ENCODE data around the gene BAZ2B.

GRCh38 chr2:159542101-159542500 lies 74.2 kb downstream of the BAZ2B start:
- TF ChIP-seq POLR2AphosphoS5 (IDR thresholded peaks at IDR 0.05; ENCODE audit: control insufficient read depth, insufficient read depth, low read depth, low read length) (no peak), ETV6 (IDR thresholded peaks at IDR 0.05; ENCODE audit: borderline replicate concordance in 1 of 2, low read depth in 2 of 2, low read length in 1 of 2) (no peak), ETV6 (CRISPR knock-in tag; IDR thresholded peaks at IDR 0.05; ENCODE audit: borderline replicate concordance) (no peak), POLR2A (conservative IDR thresholded peaks at IDR 0.05) (no peak), ZNF324 (CRISPR knock-in tag; IDR thresholded peaks at IDR 0.05) (no peak), ELF1 (tag; IDR thresholded peaks at IDR 0.05) (no peak), NR3C1 (CRISPR knock-in tag; IDR thresholded peaks at IDR 0.05) (no peak), NFXL1 (CRISPR knock-in tag; IDR thresholded peaks at IDR 0.05) (no peak), JUND (IDR thresholded peaks at IDR 0.05; ENCODE audit: borderline replicate concordance, low read depth, low read length) (no peak), JUND (tag; IDR thresholded peaks at IDR 0.05; ENCODE audit: borderline replicate concordance, low read depth, low read length) (no peak), SIN3A (IDR thresholded peaks at IDR 0.05; ENCODE audit: borderline replicate concordance in 2 of 2, control insufficient read depth in 1 of 2, low read depth in 2 of 2, low read length in 2 of 2) (no peak), EGR1 (conservative IDR thresholded peaks at IDR 0.05) (no peak), YY1 (IDR thresholded peaks at IDR 0.05; ENCODE audit: borderline replicate concordance in 1 of 3, control insufficient read depth in 1 of 3, extremely low read depth in 1 of 3, insufficient read depth in 3 of 3, insufficient read length in 1 of 3, insufficient replicate concordance in 2 of 3, low read depth in 1 of 3, low read length in 2 of 3) (no peak), PRPF4 (IDR thresholded peaks at IDR 0.05; ENCODE audit: insufficient read depth, low read depth, low read length, poor library complexity, severe bottlenecking) (no peak)
- TF ChIP-seq, protein P1, sequence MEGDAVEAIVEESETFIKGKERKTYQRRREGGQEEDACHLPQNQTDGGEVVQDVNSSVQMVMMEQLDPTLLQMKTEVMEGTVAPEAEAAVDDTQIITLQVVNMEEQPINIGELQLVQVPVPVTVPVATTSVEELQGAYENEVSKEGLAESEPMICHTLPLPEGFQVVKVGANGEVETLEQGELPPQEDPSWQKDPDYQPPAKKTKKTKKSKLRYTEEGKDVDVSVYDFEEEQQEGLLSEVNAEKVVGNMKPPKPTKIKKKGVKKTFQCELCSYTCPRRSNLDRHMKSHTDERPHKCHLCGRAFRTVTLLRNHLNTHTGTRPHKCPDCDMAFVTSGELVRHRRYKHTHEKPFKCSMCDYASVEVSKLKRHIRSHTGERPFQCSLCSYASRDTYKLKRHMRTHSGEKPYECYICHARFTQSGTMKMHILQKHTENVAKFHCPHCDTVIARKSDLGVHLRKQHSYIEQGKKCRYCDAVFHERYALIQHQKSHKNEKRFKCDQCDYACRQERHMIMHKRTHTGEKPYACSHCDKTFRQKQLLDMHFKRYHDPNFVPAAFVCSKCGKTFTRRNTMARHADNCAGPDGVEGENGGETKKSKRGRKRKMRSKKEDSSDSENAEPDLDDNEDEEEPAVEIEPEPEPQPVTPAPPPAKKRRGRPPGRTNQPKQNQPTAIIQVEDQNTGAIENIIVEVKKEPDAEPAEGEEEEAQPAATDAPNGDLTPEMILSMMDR (IDR thresholded peaks at IDR 0.05 in 2 of 3, conservative IDR thresholded peaks at IDR 0.05 in 1 of 3; ENCODE audit: insufficient read depth in 2 of 3, low read depth in 1 of 3, low read length in 3 of 3) = no peak
- TF ChIP-seq, protein P2, sequence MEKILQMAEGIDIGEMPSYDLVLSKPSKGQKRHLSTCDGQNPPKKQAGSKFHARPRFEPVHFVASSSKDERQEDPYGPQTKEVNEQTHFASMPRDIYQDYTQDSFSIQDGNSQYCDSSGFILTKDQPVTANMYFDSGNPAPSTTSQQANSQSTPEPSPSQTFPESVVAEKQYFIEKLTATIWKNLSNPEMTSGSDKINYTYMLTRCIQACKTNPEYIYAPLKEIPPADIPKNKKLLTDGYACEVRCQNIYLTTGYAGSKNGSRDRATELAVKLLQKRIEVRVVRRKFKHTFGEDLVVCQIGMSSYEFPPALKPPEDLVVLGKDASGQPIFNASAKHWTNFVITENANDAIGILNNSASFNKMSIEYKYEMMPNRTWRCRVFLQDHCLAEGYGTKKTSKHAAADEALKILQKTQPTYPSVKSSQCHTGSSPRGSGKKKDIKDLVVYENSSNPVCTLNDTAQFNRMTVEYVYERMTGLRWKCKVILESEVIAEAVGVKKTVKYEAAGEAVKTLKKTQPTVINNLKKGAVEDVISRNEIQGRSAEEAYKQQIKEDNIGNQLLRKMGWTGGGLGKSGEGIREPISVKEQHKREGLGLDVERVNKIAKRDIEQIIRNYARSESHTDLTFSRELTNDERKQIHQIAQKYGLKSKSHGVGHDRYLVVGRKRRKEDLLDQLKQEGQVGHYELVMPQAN (IDR thresholded peaks at IDR 0.05; ENCODE audit: borderline replicate concordance) = no peak

Measured in K562 (cell line).